Measurements from ENCODE around the gene OCLN. TPM values are rescaled to one million over a fixed set of nuclear protein-coding genes. Genes with fewer than 3 reads are reported as not detected.
"Not testable (repeated sequence)": the region's sequence is repeated elsewhere in the genome, so short reads cannot be mapped to it uniquely, and the experiment has no call there.

OCLN gene
- total RNA-seq, 2 experiments from 2014 or later: 2.6 to 3.3 TPM

GRCh38 chr5:69468631-69469030 lies 24.0 kb upstream of the OCLN start:
- Mint-ChIP-seq H3K9me3 (no peaks in the 10 kb centered on the region), H3K4me3 (no peak overlapping the region), H3K36me3 (no peaks in the 10 kb centered on the region), H3K4me1 (no peaks in the 10 kb centered on the region), H3K27ac (no peak overlapping the region), H3K27me3 (no peaks in the 10 kb centered on the region)
- ATAC-seq (ENCODE audit: low read depth) (no peak), DNase-seq (no peak)
- POLR2A ChIA-PET: no interaction called here

- POLR2A ChIA-PET; H3K27ac Mint-ChIP-seq; DNase-seq; H3K27me3 Mint-ChIP-seq; H3K36me3 Mint-ChIP-seq; H3K9me3 Mint-ChIP-seq; H3K4me1 Mint-ChIP-seq; ATAC-seq (ENCODE audit: low read depth); H3K4me3 Mint-ChIP-seq: not testable (repeated sequence)
Observed at GRCh38 chr5:69471516-69471915, 21.1 kb upstream of the OCLN start.

- H3K4me3 Mint-ChIP-seq: not testable (repeated sequence)
Observed at GRCh38 chr5:69472535-69473143, 20.0 kb upstream of the OCLN start.

GRCh38 chr5:69477170-69477569 lies 15.4 kb upstream of the OCLN start:
- H3K27ac Mint-ChIP-seq: no peak overlapping the region
- POLR2A ChIA-PET: no interaction called here

More at GRCh38 chr5:69472535-69473143, 20.0 kb upstream of the OCLN start:
- H3K27ac Mint-ChIP-seq; H3K4me1 Mint-ChIP-seq; H3K27me3 Mint-ChIP-seq; DNase-seq; H3K36me3 Mint-ChIP-seq; H3K9me3 Mint-ChIP-seq; POLR2A ChIA-PET; ATAC-seq (ENCODE audit: low read depth): not testable (repeated sequence)

GRCh38 chr5:69478296-69478695 lies 14.3 kb upstream of the OCLN start:
- H3K27ac Mint-ChIP-seq; H3K4me1 Mint-ChIP-seq; H3K4me3 Mint-ChIP-seq; H3K36me3 Mint-ChIP-seq; H3K9me3 Mint-ChIP-seq; H3K27me3 Mint-ChIP-seq; DNase-seq; POLR2A ChIA-PET; ATAC-seq (ENCODE audit: low read depth): not testable (repeated sequence)

More at GRCh38 chr5:69477170-69477569, 15.4 kb upstream of the OCLN start:
- H3K9me3 Mint-ChIP-seq: no peaks in the 10 kb centered on the region
- H3K4me1 Mint-ChIP-seq: peaks cover 1% of the 10 kb centered on the region
- no peak for ATAC-seq (ENCODE audit: low read depth)
- no peaks in the 10 kb centered on the region for H3K27me3 Mint-ChIP-seq
- no peak for DNase-seq
- H3K36me3 Mint-ChIP-seq: no peaks in the 10 kb centered on the region
- no peak overlapping the region for H3K4me3 Mint-ChIP-seq

- no peaks in the 10 kb centered on the region for H3K9me3 Mint-ChIP-seq
- H3K36me3 Mint-ChIP-seq: no peaks in the 10 kb centered on the region
- peaks cover 28% of the 10 kb centered on the region for H3K27me3 Mint-ChIP-seq
- POLR2A ChIA-PET: no interaction called here
- no peak overlapping the region for H3K4me3 Mint-ChIP-seq
- no peak for ATAC-seq (ENCODE audit: low read depth)
- no peak overlapping the region for H3K27ac Mint-ChIP-seq
- H3K4me1 Mint-ChIP-seq: no peaks in the 10 kb centered on the region
- DNase-seq: no peak
Observed at GRCh38 chr5:69484891-69485290, 7.7 kb upstream of the OCLN start.

- ATAC-seq (ENCODE audit: low read depth) (no peak), DNase-seq (no peak)
- peaks cover 32% of the 10 kb centered on the region for H3K27me3 Mint-ChIP-seq
- H3K9me3 Mint-ChIP-seq: no peaks in the 10 kb centered on the region
- H3K27ac Mint-ChIP-seq: no peak overlapping the region
- no peaks in the 10 kb centered on the region for H3K4me1 Mint-ChIP-seq
- POLR2A ChIA-PET: no interaction called here
- H3K4me3 Mint-ChIP-seq: no peak overlapping the region
- H3K36me3 Mint-ChIP-seq: no peaks in the 10 kb centered on the region
Observed at GRCh38 chr5:69485471-69485870, 7.1 kb upstream of the OCLN start.

- H3K4me1 Mint-ChIP-seq: peaks cover 6% of the 10 kb centered on the region
- H3K36me3 Mint-ChIP-seq: no peaks in the 10 kb centered on the region
- POLR2A ChIA-PET: no interaction called here
- peaks cover 59% of the 10 kb centered on the region for H3K27me3 Mint-ChIP-seq
- ATAC-seq (ENCODE audit: low read depth) (no peak), DNase-seq (no peak)
- H3K27ac Mint-ChIP-seq: no peak overlapping the region
- no peaks in the 10 kb centered on the region for H3K9me3 Mint-ChIP-seq
- H3K4me3 Mint-ChIP-seq: no peak overlapping the region
Observed at GRCh38 chr5:69489246-69489645, 3.3 kb upstream of the OCLN start.

GRCh38 chr5:69491027-69491426 lies 1.6 kb upstream of the OCLN start:
- DNase-seq (no peak), ATAC-seq (ENCODE audit: low read depth) (no peak)
- no peak overlapping the region for H3K4me3 Mint-ChIP-seq
- peaks cover 6% of the 10 kb centered on the region for H3K4me1 Mint-ChIP-seq
- no peak overlapping the region for H3K27ac Mint-ChIP-seq
- H3K27me3 Mint-ChIP-seq: peaks cover 70% of the 10 kb centered on the region
- H3K9me3 Mint-ChIP-seq: no peaks in the 10 kb centered on the region
- H3K36me3 Mint-ChIP-seq: no peaks in the 10 kb centered on the region
- POLR2A ChIA-PET: no interaction called here

- peaks cover 68% of the 10 kb centered on the region for H3K27me3 Mint-ChIP-seq
- H3K27ac Mint-ChIP-seq: no peak overlapping the region
- ATAC-seq (ENCODE audit: low read depth) (no peak), DNase-seq (no peak)
- H3K4me3 Mint-ChIP-seq: peak overlapping the region; percentile 79
- H3K36me3 Mint-ChIP-seq: no peaks in the 10 kb centered on the region
- H3K4me1 Mint-ChIP-seq: peaks cover 6% of the 10 kb centered on the region
- POLR2A ChIA-PET: no interaction called here
- no peaks in the 10 kb centered on the region for H3K9me3 Mint-ChIP-seq
Observed at GRCh38 chr5:69491838-69492390, 676 bp upstream of the OCLN start.

- Mint-ChIP-seq H3K27ac (no peak overlapping the region), H3K36me3 (no peaks in the 10 kb centered on the region), H3K4me1 (peaks cover 6% of the 10 kb centered on the region), H3K9me3 (no peaks in the 10 kb centered on the region), H3K27me3 (peaks cover 72% of the 10 kb centered on the region), H3K4me3 (peak overlapping the region; percentile 79)
- POLR2A ChIA-PET: no interaction called here
- DNase-seq (peak; percentile 39), ATAC-seq (ENCODE audit: low read depth) (no peak)
Observed at GRCh38 chr5:69492923-69493395, 369 bp downstream of the OCLN start.

- Mint-ChIP-seq H3K27me3 (peaks cover 70% of the 10 kb centered on the region), H3K36me3 (no peaks in the 10 kb centered on the region), H3K27ac (no peak overlapping the region), H3K9me3 (no peaks in the 10 kb centered on the region), H3K4me1 (peaks cover 6% of the 10 kb centered on the region), H3K4me3 (peak overlapping the region; percentile 79)
- POLR2A ChIA-PET: no interaction called here
- ATAC-seq (ENCODE audit: low read depth) (peak; percentile 41), DNase-seq (peak; percentile 35)
Observed at GRCh38 chr5:69493396-69494133, 975 bp downstream of the OCLN start.

- no peak for ATAC-seq (ENCODE audit: low read depth)
- H3K4me1 Mint-ChIP-seq: peaks cover 6% of the 10 kb centered on the region
- H3K4me3 Mint-ChIP-seq: peak overlapping the region; percentile 10
- DNase-seq: no peak
- H3K9me3 Mint-ChIP-seq: no peaks in the 10 kb centered on the region
- H3K36me3 Mint-ChIP-seq: no peaks in the 10 kb centered on the region
- POLR2A ChIA-PET: no interaction called here
- H3K27me3 Mint-ChIP-seq: peaks cover 62% of the 10 kb centered on the region
- H3K27ac Mint-ChIP-seq: no peak overlapping the region
Observed at GRCh38 chr5:69494452-69494851, 1.9 kb downstream of the OCLN start.

GRCh38 chr5:69497006-69497520 lies 4.5 kb downstream of the OCLN start:
- H3K27me3 Mint-ChIP-seq: peaks cover 48% of the 10 kb centered on the region
- no peak for DNase-seq
- no peaks in the 10 kb centered on the region for H3K36me3 Mint-ChIP-seq
- H3K27ac Mint-ChIP-seq: no peak overlapping the region
- POLR2A ChIA-PET: interaction anchor here (0.7 kb wide), 2 partner anchors 66 to 1725 kb away, joined by 3 to 7 read pairs; no protein-coding TSS in a partner anchor
- no peaks in the 10 kb centered on the region for H3K9me3 Mint-ChIP-seq
- H3K4me1 Mint-ChIP-seq: peaks cover 5% of the 10 kb centered on the region
- no peak overlapping the region for H3K4me3 Mint-ChIP-seq
- ATAC-seq (ENCODE audit: low read depth): no peak
